ENCODE measurements around the gene SPATS1.

The SPATS1 gene

DNA sequence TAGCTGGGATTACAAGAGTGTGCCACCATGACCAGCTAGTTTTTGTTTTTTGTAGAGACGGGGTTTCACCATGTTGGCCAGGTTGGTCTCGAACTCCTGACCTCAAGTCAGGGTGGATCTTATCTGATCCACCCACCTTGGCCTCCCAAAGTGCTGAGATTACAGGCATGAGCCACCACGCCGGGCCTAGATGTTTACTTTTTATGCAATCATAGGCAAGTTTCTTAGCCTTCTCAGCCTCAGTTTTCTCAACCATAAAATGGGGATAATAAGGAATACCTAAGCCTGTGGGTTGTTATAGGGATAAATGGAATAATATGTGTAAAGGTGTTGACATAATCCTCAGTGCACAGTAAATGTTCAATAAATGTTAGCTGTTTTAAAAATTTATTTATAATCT lies 9.8 kb downstream of the SPATS1 start:
- ATAC-seq = no peak
- TF ChIP-seq ISL1 (CRISPR knock-in tag; IDR thresholded peaks at IDR 0.05) (no peak), ZNF565 (CRISPR knock-in tag; conservative IDR thresholded peaks at IDR 0.05; ENCODE audit: low read depth) (no peak), TOX (CRISPR knock-in tag; IDR thresholded peaks at IDR 0.05; ENCODE audit: borderline replicate concordance) (no peak), GLIS3 (CRISPR knock-in tag; IDR thresholded peaks at IDR 0.05) (no peak), ZC3H10 (CRISPR knock-in tag; IDR thresholded peaks at IDR 0.05) (no peak), RARB (CRISPR knock-in tag; IDR thresholded peaks at IDR 0.05) (no peak), ZFP3 (CRISPR knock-in tag; IDR thresholded peaks at IDR 0.05) (no peak), ZNF8 (CRISPR knock-in tag; IDR thresholded peaks at IDR 0.05) (no peak), CSDC2 (CRISPR knock-in tag; IDR thresholded peaks at IDR 0.05) (no peak), ZFP30 (CRISPR knock-in tag; IDR thresholded peaks at IDR 0.05) (no peak)
- TF ChIP-seq, protein P1, sequence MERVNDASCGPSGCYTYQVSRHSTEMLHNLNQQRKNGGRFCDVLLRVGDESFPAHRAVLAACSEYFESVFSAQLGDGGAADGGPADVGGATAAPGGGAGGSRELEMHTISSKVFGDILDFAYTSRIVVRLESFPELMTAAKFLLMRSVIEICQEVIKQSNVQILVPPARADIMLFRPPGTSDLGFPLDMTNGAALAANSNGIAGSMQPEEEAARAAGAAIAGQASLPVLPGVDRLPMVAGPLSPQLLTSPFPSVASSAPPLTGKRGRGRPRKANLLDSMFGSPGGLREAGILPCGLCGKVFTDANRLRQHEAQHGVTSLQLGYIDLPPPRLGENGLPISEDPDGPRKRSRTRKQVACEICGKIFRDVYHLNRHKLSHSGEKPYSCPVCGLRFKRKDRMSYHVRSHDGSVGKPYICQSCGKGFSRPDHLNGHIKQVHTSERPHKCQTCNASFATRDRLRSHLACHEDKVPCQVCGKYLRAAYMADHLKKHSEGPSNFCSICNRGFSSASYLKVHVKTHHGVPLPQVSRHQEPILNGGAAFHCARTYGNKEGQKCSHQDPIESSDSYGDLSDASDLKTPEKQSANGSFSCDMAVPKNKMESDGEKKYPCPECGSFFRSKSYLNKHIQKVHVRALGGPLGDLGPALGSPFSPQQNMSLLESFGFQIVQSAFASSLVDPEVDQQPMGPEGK (CRISPR knock-in tag; IDR thresholded peaks at IDR 0.05; ENCODE audit: borderline replicate concordance) = no peak

DNA sequence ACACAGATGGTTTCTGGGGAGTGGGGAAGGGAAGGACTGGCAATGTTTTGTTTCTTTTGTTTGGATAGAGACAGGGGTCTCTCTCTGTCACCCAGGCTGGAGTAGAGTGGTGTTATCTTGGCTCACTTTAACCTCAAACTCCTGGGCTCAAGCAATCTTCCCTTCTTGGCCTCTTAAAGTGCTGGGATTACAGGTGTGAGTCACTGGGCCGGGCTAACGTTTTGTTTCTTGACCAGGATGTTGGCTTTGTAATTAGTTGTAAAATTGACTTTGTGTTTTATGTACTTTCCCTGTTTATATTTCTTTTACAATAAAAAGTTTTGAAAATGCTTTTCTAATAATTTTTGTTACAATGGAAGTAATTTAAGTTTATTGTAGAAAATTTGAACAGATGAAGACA lies 10.9 kb downstream of the SPATS1 start:
- TF ChIP-seq ZNF8 (CRISPR knock-in tag; IDR thresholded peaks at IDR 0.05) = no peak
- no peak for TF ChIP-seq GLIS3 (CRISPR knock-in tag; IDR thresholded peaks at IDR 0.05)
- TF ChIP-seq, protein P2, sequence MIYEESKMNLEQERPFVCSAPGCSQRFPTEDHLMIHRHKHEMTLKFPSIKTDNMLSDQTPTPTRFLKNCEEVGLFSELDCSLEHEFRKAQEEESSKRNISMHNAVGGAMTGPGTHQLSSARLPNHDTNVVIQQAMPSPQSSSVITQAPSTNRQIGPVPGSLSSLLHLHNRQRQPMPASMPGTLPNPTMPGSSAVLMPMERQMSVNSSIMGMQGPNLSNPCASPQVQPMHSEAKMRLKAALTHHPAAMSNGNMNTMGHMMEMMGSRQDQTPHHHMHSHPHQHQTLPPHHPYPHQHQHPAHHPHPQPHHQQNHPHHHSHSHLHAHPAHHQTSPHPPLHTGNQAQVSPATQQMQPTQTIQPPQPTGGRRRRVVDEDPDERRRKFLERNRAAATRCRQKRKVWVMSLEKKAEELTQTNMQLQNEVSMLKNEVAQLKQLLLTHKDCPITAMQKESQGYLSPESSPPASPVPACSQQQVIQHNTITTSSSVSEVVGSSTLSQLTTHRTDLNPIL (CRISPR knock-in tag; IDR thresholded peaks at IDR 0.05; ENCODE audit: low read depth) = no peak
- no peak for TF ChIP-seq PPARA (CRISPR knock-in tag; IDR thresholded peaks at IDR 0.05; ENCODE audit: borderline replicate concordance)
- TF ChIP-seq, protein P1 (CRISPR knock-in tag; IDR thresholded peaks at IDR 0.05; ENCODE audit: borderline replicate concordance) = no peak
- no peak for TF ChIP-seq ESRRG (CRISPR knock-in tag; IDR thresholded peaks at IDR 0.05)
- TF ChIP-seq, protein P3, sequence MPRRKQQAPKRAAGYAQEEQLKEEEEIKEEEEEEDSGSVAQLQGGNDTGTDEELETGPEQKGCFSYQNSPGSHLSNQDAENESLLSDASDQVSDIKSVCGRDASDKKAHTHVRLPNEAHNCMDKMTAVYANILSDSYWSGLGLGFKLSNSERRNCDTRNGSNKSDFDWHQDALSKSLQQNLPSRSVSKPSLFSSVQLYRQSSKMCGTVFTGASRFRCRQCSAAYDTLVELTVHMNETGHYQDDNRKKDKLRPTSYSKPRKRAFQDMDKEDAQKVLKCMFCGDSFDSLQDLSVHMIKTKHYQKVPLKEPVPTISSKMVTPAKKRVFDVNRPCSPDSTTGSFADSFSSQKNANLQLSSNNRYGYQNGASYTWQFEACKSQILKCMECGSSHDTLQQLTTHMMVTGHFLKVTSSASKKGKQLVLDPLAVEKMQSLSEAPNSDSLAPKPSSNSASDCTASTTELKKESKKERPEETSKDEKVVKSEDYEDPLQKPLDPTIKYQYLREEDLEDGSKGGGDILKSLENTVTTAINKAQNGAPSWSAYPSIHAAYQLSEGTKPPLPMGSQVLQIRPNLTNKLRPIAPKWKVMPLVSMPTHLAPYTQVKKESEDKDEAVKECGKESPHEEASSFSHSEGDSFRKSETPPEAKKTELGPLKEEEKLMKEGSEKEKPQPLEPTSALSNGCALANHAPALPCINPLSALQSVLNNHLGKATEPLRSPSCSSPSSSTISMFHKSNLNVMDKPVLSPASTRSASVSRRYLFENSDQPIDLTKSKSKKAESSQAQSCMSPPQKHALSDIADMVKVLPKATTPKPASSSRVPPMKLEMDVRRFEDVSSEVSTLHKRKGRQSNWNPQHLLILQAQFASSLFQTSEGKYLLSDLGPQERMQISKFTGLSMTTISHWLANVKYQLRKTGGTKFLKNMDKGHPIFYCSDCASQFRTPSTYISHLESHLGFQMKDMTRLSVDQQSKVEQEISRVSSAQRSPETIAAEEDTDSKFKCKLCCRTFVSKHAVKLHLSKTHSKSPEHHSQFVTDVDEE (CRISPR knock-in tag; IDR thresholded peaks at IDR 0.05) = no peak
- TF ChIP-seq RARB (CRISPR knock-in tag; IDR thresholded peaks at IDR 0.05) = no peak
- no peak for TF ChIP-seq TOX (CRISPR knock-in tag; IDR thresholded peaks at IDR 0.05; ENCODE audit: borderline replicate concordance)
- TF ChIP-seq, protein P4, sequence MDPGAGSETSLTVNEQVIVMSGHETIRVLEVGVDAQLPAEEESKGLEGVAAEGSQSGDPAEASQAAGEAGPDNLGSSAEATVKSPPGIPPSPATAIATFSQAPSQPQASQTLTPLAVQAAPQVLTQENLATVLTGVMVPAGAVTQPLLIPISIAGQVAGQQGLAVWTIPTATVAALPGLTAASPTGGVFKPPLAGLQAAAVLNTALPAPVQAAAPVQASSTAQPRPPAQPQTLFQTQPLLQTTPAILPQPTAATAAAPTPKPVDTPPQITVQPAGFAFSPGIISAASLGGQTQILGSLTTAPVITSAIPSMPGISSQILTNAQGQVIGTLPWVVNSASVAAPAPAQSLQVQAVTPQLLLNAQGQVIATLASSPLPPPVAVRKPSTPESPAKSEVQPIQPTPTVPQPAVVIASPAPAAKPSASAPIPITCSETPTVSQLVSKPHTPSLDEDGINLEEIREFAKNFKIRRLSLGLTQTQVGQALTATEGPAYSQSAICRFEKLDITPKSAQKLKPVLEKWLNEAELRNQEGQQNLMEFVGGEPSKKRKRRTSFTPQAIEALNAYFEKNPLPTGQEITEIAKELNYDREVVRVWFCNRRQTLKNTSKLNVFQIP (CRISPR knock-in tag; IDR thresholded peaks at IDR 0.05; ENCODE audit: borderline replicate concordance, low read depth) = no peak
- TF ChIP-seq CSDC2 (CRISPR knock-in tag; IDR thresholded peaks at IDR 0.05) = no peak
- no peak for TF ChIP-seq TCF4 (CRISPR knock-in tag; IDR thresholded peaks at IDR 0.05; ENCODE audit: borderline replicate concordance)
- no peak for TF ChIP-seq ZC3H10 (CRISPR knock-in tag; IDR thresholded peaks at IDR 0.05)
- TF ChIP-seq BACH2 (CRISPR knock-in tag; IDR thresholded peaks at IDR 0.05; ENCODE audit: borderline replicate concordance) = no peak
- no peak for TF ChIP-seq ZNF565 (CRISPR knock-in tag; conservative IDR thresholded peaks at IDR 0.05; ENCODE audit: low read depth)
- TF ChIP-seq ISL1 (CRISPR knock-in tag; IDR thresholded peaks at IDR 0.05) = no peak
- no peak for ATAC-seq

DNA sequence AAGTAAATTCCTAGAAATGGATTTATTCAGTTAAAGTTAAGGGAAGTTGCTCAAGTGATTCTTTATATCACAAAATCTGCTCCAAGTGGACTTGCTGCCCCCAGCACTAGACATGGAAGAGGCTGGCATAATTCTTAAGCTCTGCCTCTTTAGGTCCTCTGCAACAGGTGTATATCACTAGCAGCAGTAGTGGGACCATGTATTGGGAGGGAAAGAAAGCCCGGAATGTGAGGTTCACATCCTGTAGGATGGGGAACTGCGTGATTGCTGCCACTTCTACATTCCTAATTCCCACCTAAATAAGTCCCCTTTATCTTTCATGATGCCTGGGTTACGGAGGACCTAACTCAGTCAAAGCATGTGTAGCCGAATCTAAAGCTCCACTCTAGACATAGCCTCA lies 13.2 kb downstream of the SPATS1 start:
- ATAC-seq = no peak
- TF ChIP-seq ARNTL (CRISPR knock-in tag; IDR thresholded peaks at IDR 0.05; ENCODE audit: borderline replicate concordance, low read depth) = no peak
- no peak for TF ChIP-seq ZC3H10 (CRISPR knock-in tag; IDR thresholded peaks at IDR 0.05)
- TF ChIP-seq ISL1 (CRISPR knock-in tag; IDR thresholded peaks at IDR 0.05) = no peak
- TF ChIP-seq RARB (CRISPR knock-in tag; IDR thresholded peaks at IDR 0.05) = no peak
- TF ChIP-seq BACH2 (CRISPR knock-in tag; IDR thresholded peaks at IDR 0.05; ENCODE audit: borderline replicate concordance) = no peak
- no peak for TF ChIP-seq GLIS3 (CRISPR knock-in tag; IDR thresholded peaks at IDR 0.05)

Measured in SK-N-SH treated with all-trans-retinoic acid at 6 μM for 48 hours (cell line).